ENCODE results near the gene NCBP1.

DNA sequence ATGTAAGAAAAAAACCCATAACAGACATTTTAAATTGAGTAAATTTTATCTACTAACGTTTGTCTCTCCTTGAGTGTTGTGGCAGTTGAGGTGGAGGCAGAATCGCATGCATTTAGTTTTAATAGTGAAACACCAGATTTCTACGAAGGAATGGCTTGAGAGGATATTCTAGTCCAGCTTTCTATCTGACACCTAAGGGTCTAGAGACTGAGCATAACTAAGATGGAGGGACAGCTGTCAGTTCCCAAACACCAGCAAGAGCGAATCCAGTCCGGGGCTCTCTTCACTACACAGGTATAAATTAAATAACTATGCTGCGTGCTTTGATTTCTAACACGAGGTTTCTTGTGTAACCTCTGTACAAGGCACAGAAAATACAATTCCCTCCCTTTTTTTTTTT is 1.4 kb downstream of the NCBP1 start:
- no peak for TF ChIP-seq POLR2A (IDR thresholded peaks at IDR 0.05)
- no peak for TF ChIP-seq CTCF (IDR thresholded peaks at IDR 0.05)
- no peak for TF ChIP-seq POLR2AphosphoS5 (IDR thresholded peaks at IDR 0.05)
- TF ChIP-seq EP300 (IDR thresholded peaks at IDR 0.05), result no peak

Measured in sigmoid colon (tissue), 4 donors.